Measurements from ENCODE around the gene GGPS1. TPM values are rescaled to one million over a fixed set of nuclear protein-coding genes. Genes with fewer than 3 reads are reported as not detected.

Gene GGPS1
- total RNA-seq, 1 experiment from 2014 or later: 37.3 TPM

- ATAC-seq (no peak), DNase-seq (ENCODE audit: low spot score) (no peak)
- Mint-ChIP-seq H3K4me1 (peaks cover 33% of the 10 kb centered on the region), H3K36me3 (peaks cover 28% of the 10 kb centered on the region), H3K27me3 (ENCODE audit: low read depth) (no peaks in the 10 kb centered on the region), H3K4me3 (peak overlapping the region; percentile 98), H3K27ac (peak overlapping the region; percentile 86), H3K9me3 (no peaks in the 10 kb centered on the region)
- TF ChIP-seq ZNF281 (CRISPR knock-in tag; IDR thresholded peaks at IDR 0.05) (no peak), NR2C2 (CRISPR knock-in tag; IDR thresholded peaks at IDR 0.05) (no peak), PREB (CRISPR knock-in tag; IDR thresholded peaks at IDR 0.05; ENCODE audit: borderline replicate concordance) (no peak), USF1 (CRISPR knock-in tag; IDR thresholded peaks at IDR 0.05) (no peak), OVOL2 (CRISPR knock-in tag; IDR thresholded peaks at IDR 0.05; ENCODE audit: borderline replicate concordance) (no peak), NR1H2 (CRISPR knock-in tag; IDR thresholded peaks at IDR 0.05) (no peak), IRF2 (CRISPR knock-in tag; IDR thresholded peaks at IDR 0.05; ENCODE audit: borderline replicate concordance, low read depth) (no peak), TP53 (CRISPR knock-in tag; IDR thresholded peaks at IDR 0.05) (no peak)
- TF ChIP-seq, protein P1, sequence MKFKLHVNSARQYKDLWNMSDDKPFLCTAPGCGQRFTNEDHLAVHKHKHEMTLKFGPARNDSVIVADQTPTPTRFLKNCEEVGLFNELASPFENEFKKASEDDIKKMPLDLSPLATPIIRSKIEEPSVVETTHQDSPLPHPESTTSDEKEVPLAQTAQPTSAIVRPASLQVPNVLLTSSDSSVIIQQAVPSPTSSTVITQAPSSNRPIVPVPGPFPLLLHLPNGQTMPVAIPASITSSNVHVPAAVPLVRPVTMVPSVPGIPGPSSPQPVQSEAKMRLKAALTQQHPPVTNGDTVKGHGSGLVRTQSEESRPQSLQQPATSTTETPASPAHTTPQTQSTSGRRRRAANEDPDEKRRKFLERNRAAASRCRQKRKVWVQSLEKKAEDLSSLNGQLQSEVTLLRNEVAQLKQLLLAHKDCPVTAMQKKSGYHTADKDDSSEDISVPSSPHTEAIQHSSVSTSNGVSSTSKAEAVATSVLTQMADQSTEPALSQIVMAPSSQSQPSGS (CRISPR knock-in tag; IDR thresholded peaks at IDR 0.05; ENCODE audit: borderline replicate concordance, low read depth): no peak
- CTCF ChIA-PET: no interaction called here
- POLR2A ChIA-PET: no interaction called here
These were observed 2.5 kb upstream of the GGPS1 start for GRCh38 chr1:235325854-235326253.

- H3K4me1 Mint-ChIP-seq: peaks cover 30% of the 10 kb centered on the region
- no peak for ATAC-seq
These were observed 1.4 kb upstream of the GGPS1 start for GRCh38 chr1:235326719-235327558.

More at GRCh38 chr1:235326719-235327558, 1.4 kb upstream of the GGPS1 start:
- Mint-ChIP-seq H3K9me3 (no peaks in the 10 kb centered on the region), H3K27ac (peak overlapping the region; percentile 95), H3K4me3 (peak overlapping the region; percentile 98), H3K27me3 (ENCODE audit: low read depth) (no peaks in the 10 kb centered on the region), H3K36me3 (peaks cover 33% of the 10 kb centered on the region)
- CTCF ChIA-PET: no interaction called here
- POLR2A ChIA-PET: interaction anchor here (1.0 kb wide), 1 partner anchor 41 kb away, joined by 3 read pairs; no protein-coding TSS in a partner anchor
- TF ChIP-seq, protein P2, sequence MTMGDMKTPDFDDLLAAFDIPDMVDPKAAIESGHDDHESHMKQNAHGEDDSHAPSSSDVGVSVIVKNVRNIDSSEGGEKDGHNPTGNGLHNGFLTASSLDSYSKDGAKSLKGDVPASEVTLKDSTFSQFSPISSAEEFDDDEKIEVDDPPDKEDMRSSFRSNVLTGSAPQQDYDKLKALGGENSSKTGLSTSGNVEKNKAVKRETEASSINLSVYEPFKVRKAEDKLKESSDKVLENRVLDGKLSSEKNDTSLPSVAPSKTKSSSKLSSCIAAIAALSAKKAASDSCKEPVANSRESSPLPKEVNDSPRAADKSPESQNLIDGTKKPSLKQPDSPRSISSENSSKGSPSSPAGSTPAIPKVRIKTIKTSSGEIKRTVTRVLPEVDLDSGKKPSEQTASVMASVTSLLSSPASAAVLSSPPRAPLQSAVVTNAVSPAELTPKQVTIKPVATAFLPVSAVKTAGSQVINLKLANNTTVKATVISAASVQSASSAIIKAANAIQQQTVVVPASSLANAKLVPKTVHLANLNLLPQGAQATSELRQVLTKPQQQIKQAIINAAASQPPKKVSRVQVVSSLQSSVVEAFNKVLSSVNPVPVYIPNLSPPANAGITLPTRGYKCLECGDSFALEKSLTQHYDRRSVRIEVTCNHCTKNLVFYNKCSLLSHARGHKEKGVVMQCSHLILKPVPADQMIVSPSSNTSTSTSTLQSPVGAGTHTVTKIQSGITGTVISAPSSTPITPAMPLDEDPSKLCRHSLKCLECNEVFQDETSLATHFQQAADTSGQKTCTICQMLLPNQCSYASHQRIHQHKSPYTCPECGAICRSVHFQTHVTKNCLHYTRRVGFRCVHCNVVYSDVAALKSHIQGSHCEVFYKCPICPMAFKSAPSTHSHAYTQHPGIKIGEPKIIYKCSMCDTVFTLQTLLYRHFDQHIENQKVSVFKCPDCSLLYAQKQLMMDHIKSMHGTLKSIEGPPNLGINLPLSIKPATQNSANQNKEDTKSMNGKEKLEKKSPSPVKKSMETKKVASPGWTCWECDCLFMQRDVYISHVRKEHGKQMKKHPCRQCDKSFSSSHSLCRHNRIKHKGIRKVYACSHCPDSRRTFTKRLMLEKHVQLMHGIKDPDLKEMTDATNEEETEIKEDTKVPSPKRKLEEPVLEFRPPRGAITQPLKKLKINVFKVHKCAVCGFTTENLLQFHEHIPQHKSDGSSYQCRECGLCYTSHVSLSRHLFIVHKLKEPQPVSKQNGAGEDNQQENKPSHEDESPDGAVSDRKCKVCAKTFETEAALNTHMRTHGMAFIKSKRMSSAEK (CRISPR knock-in tag; IDR thresholded peaks at IDR 0.05; ENCODE audit: borderline replicate concordance): no peak
- TF ChIP-seq SP1 (CRISPR knock-in tag; conservative IDR thresholded peaks at IDR 0.05) (0 out of 2 replicates have a peak, but pooled peaks have one; percentile 19), CREM (CRISPR knock-in tag; IDR thresholded peaks at IDR 0.05) (0 out of 2 replicates have a peak, but pooled peaks have one; percentile 16), TEAD1 (CRISPR knock-in tag; IDR thresholded peaks at IDR 0.05) (no peak)
- peak; percentile 40 for DNase-seq (ENCODE audit: low spot score)
